HG03064 (cell line): ENCODE results near the gene PPIA.

ENCODE experiments used
- ATAC-seq: cut with Tn5 transposase; IDR thresholded peaks from one replicate; pipeline ENCODE4 v1.9.1; 2021; ENCODE audit warnings: low read depth; ENCODE audit not compliant: unreplicated experiment

PPIA gene

DNA sequence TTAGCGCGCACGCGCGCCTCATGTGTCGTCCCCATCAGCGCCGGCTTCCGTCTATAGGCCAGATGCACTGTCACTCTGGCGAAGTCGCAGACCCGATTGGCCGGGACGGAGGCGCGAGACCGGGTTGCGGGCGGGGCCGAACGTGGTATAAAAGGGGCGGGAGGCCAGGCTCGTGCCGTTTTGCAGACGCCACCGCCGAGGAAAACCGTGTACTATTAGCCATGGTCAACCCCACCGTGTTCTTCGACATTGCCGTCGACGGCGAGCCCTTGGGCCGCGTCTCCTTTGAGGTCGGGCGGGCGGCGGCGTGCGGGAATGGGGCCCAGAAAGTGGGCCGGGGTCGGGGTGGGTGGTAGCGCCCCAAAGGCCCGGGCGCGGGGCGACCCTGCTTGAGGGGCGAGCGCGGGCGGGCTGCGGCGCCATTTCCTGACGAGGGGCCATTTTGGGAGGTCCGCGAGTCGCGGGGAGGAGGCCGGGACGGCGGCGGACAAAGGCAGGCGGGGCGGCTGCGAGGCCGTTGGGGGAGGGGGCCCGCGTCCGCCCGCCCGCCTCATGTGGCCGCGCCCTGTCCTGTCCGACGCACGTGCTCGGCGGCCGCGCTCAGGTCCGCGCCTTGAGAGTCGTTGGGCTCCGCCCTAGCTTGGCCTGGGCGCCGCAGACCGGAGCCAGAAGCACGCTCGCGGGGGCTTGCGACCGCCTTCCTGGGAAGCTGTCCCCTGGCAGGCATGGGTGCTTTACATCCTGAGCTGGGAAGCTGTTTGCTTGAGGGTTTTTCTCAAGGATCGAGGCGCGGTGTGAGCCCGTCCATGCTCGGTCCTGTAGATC is at the start of gene PPIA:
Gene PPIA, plus strand, starts transcription at position 178 of the 825 bp plus-strand sequence. Its CDS starts 44 bp downstream, at position 222.
- ATAC-seq, result peak; percentile 73

DNA sequence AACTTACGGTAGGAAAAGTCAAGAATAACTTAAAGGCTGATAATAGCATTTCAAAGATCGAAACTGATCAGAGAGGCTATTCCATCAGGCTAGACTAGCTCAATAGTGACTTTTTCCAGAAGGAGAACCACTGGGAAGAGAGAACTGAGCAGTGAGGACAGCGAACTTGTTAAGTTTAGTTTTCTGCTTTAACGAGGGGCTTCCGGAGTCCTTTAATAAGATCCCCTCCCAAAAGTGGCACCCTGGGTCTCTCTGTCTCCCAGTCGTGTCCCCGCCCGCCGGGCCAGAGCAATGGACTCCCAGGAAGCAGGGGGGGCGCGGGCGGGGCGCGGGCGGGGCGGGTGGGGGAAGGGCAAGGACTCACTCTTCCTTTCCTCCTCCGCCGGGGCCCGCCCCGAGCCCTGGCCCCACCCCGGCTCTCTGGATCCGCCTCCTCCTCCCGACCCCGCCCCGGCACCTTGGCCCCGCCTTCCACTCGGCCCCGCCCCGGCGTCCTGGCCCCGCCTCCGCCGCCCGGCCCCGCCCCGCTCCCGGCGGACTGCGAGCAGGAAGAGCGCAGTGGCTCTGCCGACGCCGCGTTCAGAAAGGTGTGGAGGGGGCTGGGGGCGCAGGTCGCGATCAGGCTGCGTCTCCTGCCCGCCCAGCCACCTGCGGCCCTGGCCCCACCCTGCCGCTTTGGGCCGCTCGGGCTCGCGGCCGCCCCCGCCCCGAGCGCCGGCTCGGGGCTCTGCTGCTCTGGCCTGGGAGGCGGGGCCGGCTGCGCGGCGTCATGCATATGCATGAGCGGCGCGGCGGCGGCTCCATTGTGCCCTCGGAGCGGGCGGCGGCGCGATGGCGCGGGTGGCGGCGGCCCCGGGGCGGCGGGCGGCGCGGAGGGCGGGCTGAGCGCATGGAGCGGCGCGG is 48.2 kb upstream of the PPIA start, which contains the start of gene ZMIZ2:
Gene ZMIZ2, plus strand, starts transcription at position 803 of the 903 bp plus-strand sequence. CDS start 7,403 bp downstream, outside the sequence.
- peak; percentile 62 for ATAC-seq

DNA sequence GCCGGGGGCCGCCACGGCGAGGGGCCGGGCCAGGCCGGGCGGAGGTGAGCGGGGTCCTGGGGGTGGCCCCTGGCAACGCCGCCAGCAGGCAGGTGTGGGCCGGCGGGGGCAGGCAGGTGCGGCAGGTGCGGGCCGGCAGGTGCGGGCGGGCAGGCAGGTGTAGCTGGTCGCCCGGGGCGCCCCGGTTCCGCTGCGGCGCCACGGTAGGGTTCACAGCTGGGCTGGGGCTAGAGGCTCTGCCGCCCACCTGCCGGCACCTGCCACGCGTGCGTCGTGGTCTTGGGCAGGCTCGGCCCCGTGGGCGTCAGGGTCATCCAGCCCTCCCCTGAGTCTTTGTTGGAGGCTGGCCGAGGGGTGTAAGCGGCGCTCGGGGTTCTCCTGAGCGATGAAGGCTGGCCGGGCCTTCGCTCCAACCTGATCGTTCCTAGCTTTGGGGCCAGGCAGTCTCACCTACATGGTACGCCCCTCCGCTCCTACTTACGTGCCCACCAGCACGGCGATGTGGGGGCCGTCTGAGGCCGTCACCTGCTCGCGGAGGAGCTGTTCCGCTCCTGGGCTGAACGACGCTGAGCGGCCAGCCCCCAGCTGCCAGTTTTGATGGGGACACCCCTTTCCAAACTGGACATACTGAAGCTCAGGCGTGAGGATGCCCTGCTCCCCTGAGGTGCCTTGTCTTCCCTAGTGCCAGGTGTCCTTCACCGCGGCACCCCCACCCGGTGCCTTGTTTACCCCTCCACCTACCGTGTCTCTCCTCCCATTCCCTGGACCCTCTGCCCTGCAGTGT is 47.3 kb upstream of the PPIA start:
- ATAC-seq, result peak; percentile 5

DNA sequence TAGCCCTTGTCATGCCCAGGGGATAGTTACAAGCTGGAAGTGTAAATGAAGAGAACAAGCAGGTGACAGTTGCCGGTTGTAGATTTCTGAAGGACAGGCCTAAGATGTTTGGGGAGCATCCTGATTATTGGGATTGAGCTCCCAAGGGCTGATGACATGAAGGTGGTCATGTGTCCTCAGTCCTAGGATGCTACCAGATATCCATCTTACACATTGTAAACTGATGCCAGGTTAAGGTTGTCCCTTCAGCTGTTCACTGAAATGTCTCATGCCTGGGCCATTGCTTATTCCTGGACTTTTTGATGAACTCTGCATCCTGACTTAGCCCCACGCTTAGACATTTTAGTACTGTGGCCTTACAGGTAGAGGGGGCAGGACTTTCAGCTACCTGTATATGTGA is 46.5 kb upstream of the PPIA start:
- ATAC-seq, result no peak

DNA sequence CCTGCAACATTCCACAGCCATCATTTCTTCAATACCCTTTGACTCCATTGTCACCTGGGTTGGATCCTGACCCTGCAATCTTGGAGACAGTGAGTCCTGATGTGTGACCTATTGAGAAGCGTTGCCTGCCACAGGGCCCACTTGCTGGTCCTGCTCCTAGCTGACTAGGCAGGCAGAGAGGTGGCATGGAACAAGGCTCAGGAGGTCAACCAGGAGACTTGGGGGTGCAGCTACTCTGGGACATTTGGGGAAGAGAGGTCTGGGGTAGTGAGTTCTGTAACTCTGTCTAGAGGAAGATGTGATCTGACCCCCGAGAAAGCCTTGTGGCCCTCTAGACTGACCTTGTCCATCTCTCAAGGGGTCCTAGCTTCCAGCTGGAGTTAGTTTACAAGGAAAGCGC is 46.1 kb upstream of the PPIA start:
- no peak for ATAC-seq

DNA sequence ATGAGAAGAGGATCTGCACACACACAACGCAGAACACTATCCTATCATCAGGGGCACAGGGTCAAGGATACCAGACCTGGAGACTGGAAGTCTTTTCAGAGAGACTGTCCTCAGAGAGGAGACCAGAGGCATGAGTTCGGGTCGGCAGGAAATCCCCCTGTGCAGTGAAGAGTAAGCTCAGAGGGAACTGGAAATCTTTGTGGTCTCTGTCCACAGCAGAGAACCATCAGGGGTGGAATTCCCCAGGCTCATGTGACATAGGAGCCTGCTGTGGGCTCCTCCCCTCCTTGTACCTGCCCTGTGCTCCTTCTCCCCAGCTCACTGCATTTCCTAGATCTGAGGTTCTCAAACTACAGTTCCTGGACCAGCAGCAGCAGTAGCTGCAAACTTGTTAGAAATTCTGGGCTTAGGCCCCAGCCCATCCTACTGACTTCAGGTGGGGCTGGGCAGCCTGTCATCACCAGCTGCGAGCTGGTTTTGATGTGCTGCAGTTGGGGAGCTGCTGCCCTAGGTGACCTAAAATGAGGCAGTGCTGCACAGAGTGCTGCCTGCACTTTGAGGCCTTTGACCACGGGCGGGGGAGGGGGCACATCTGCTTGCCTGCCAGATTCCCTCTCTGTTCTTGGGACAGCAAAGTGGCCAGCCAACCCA is 45.4 kb upstream of the PPIA start:
- ATAC-seq, result peak; percentile 43

DNA sequence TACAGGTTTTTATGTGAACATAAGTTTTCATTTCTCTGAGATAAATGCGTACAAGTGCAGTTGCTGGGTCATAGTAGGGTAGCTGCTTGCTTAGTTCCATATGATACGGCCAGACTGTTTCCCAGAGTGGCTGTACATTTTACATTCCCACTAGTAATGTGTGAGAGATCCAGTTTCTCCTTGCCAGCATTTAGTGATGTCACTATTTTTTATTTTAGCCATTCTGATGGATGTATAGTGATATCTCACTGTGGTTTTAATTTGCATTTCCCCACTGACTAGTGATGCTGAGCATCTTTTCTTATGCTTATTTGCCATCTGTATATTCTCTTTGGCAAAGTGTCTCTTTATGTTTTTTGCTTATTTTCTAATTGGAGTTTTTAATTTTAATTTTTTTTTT is 43.7 kb upstream of the PPIA start:
- no peak for ATAC-seq

DNA sequence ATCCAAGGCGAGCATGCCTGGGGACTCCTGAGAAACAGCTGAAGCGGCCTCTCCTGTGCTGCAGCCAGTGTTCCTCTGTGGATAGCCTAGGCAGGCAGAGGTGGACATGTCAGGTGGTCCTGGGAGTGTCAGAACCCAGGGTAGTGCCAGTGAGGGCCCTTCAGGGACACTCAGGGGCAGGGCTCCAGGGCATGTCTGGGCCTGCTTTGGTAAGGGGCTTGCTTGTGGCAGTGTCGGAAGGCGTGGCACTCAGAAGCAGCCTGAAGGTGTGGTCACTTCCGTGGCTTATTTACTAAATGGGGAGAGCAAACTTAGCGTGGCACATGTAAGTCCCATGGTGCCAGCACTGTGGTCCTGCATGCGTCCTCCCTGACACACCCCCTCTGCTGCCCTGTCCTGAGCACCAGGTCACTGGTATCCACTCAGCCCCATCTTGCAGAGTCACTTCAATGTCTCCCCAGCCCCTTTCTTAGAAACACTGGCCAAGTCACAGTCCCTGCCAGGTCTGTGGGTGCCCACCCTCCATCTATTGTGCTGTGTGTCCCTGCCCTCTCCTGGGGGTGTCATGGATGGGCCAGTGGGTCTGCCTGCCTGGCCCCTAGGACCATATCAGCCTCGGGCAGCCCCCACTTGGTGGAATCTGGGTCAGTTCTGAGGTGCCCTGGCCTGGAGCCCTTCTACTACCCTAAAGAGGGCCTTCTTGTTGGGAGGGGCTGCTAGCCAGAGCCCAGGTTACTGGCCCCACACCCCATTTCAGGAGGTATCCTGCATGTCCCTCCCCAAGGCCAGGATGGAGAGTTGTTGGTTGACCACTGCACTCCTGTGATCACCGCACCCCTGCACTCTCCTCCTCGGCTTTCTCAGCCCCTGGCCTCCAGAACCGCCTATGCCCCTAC is 41.4 kb upstream of the PPIA start:
- no peak for ATAC-seq

DNA sequence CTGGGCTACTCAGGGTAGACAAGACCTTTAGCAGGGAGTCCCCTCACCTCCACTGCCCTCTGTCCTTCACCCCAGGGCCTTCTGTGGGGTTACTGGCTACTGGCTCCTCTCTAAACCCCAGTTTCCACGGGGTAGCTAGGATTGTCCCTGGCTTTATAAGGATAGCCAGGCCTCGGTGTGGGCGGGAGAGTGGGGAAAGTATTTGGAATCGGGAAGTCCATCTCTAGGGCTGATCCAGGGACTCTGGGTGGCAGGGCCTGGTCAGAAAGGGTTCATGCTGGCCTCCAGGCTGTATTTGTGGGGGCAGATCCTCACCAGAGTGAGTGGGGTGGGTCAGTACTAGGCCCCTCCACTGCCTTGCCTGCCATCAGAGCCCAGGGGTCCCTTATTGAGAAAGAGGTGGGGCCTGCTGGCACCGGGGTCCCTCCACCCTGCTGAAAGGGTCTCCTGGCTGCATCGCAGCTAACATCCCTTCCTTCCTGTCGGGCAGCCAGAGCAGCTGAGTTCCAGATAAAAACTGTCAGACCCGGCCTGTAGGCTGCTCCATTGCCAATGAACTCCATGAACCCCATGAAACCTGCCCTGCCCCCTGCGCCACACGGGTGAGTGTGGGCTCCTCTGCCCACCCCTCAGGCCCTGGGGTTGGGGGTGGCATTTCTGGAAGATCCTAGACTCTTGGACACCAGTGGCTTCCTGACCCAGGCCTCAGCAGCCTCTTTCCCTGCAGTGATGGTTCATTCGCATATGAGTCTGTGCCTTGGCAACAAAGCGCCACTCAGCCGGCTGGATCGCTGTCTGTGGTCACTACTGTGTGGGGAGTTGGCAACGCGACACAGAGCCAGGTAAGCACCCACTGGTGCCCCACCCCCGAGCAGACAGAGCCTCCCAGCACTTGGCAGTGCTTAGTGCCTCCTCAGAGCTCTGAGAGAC is 40.5 kb upstream of the PPIA start:
- ATAC-seq, result no peak

DNA sequence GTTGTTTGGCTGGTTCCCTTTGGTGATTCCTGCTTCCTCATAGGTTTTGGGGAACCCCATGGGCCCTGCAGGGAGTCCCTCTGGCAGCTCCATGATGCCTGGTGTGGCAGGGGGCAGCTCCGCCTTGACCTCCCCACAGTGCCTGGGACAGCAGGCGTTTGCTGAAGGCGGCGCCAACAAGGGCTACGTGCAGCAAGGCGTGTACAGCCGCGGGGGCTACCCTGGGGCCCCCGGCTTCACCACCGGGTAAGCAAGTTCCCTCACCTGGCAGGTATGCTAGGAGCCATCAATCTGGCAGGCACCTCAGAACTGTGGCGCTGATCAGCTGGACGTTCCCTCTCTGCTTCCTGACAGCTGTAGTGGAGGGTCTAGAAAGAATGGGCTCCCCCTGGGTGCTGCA is 39.6 kb upstream of the PPIA start:
- ATAC-seq, result no peak

DNA sequence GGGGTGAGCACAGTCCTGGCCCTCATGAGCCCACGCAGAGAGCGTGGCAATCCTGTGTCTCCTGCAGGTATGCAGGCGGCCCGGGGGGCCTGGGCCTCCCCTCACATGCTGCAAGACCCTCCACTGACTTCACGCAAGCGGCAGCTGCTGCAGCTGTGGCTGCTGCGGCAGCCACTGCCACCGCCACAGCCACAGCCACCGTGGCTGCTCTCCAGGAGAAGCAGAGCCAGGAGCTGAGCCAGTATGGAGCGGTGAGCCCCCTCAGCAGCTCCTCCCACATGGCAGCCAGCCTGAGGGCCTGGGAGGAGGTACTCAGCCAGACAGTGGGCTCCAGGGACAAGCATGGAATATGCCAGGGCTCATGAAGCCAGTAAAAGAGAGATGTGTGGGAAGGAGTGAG is 39.2 kb upstream of the PPIA start:
- ATAC-seq, result no peak

DNA sequence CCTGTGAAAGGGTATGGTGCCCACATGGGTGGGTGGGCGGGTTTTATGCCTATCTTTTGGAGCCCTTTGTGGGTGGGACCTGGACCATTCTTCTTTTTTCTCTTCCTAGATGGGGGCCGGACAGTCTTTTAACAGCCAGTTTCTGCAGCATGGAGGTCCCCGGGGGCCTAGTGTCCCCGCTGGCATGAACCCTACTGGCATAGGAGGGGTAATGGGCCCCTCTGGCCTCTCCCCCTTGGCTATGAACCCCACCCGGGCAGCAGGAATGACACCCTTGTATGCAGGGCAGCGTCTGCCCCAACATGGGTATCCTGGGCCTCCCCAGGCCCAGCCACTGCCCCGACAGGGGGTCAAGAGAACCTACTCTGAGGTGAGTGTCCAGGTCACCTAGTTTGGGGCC is 38.7 kb upstream of the PPIA start:
- ATAC-seq, result no peak

DNA sequence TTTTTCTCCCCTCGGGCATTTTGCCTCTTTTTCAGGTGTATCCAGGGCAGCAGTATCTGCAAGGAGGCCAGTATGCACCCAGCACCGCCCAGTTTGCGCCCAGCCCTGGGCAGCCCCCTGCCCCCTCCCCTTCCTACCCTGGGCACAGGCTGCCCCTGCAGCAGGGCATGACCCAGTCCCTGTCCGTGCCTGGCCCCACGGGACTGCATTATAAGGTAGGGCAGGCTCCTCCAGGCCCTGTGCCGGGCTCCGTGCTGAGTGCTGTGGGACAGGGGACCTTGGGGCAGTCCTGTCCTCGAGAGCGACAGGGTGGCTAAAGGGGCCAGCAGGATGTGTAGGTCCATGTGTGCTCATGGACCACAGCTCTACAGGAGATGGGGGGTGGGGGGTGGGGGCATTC is 37.2 kb upstream of the PPIA start:
- ATAC-seq, result no peak

DNA sequence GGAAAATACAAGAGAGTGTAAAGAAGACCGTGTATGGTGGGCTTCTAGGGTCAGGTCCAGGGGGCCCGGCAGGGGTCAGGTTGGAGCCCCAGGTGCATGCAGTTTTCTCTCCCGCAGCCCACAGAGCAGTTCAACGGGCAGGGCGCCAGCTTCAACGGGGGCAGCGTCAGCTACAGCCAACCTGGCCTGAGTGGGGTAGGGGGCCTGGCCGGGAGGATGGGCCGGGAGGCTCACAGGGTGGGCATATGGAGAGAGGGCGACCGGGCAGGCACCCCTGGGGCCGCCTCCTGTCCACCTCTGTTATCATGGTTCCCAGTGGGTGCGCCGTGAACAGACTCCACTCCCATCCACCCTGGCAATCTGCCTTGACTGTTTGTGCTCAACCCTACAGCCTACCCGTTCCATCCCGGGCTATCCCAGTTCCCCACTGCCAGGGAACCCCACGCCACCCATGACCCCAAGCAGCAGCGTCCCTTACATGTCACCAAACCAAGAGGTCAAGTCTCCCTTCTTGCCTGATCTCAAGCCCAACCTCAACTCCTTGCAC is 36.4 kb upstream of the PPIA start:
- ATAC-seq, result no peak

DNA sequence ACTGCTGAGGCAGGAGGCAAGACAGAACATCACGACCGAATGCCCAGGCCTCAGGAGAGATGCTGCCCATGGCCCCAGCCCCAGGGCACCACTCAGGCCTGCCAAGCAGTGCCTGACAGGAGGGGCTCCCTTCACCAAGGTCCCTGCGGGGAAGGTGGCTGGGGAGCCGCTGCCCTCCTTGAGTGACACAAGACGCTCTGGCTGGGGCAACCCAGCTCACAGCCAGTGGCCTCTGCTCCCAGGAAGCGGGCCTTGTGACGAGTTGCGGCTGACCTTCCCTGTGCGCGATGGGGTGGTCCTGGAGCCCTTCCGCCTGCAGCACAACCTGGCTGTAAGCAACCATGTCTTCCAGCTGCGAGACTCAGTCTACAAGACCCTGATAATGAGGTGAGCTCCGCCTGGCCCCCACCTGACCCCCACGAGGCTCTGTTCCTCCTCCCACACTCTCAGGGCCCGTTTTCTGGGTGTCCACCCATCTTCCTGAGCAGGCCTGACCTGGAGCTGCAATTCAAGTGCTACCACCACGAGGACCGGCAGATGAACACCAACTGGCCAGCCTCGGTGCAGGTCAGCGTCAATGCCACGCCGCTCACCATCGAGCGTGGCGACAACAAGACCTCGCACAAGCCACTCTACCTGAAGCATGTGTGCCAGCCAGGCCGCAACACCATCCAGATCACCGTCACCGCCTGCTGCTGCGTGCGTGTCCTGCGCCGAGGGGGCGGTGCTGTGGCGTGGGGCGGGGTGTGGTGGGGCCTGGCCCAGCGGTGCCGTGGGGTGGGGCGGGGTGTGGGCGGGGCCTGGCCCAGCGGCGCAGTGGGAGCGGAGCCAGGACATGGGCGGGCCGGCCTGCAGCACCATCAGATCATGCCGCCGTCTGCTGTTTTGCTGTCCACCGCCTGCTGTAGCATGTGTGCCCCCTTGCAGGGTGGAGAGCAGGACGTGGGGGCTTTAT is 35.0 kb upstream of the PPIA start:
- ATAC-seq, result no peak

DNA sequence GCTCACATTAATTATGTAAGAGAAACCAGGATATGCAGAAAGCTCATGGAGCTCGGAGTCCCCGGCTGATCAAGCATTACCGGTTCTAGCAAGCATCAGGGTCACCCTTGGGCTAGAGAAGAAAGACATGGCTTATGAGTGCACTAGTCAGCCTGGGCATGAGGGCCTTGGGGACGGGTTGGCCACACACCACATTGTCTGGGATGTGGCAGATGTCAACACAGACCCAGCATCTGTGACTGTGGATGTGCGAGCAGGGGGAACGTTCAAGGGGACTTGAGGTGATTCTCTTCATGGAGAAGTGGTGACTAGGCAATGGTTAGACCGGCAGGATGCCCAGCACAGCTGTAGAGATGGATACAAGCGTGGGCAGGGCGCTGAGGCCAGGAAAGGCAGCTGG is 34.2 kb upstream of the PPIA start:
- no peak for ATAC-seq
